ENCODE measurements around the gene ASB6.

GRCh38 chr9:129665814-129666520, 24.0 kb upstream of the ASB6 start:
- TF ChIP-seq CTCF (IDR thresholded peaks at IDR 0.05) (no peak), POLR2A (IDR thresholded peaks at IDR 0.05) (peak in 1 of 2 donors; percentile 4), EP300 (IDR thresholded peaks at IDR 0.05) (no peak)
